Heart left ventricle (tissue), 13 donors: ENCODE data around the gene ABCC8.

Experiments used
- POLR2A ChIP-seq, 2 donors: fragments of 450-650 bp; IDR thresholded peaks; one replicate each; pipeline ENCODE4 v1.6.1; 2017; ENCODE audit warnings: antibody characterized with exemption in 2 of 2, mild to moderate bottlenecking in 2 of 2, moderate library complexity in 2 of 2
- TF ChIP-seq, protein P1 (sequence below), 12 donors: fragments of 200-600 bp; sonication (generic) in 4 of 12; IDR thresholded peaks; one replicate each; pipeline versions ENCODE4 v1.5.0 to v1.8.0; 2018 to 2022; ENCODE audit warnings: antibody characterized with exemption in 12 of 12, mild to moderate bottlenecking in 5 of 12
- donor health status: ischemic (EF 13 %, LVEDD 7.1; RV severe dilation, severe dysfunction).
- donor health status: DM: no; HTN: yes; CAD: no.
- donor health status: DM: no; HTN: no; CAD: no.
- donor health status: ischemic (EF 25% LVEDD 6.9; RV normal size, moderate dysfunction).
- donor health status: ischemic (EF 25% LVEDD 5.7; RV mildly dilated, moderate dysfunction).
- donor health status: ischemic (EF 35%, LVEDD 5.7; RV mildly dilated, moderate dysfunction).
- donor health status: nonischemic (EF 11% LVEDD 7.7; RV severe dilation, severe dysfunction).
- donor health status: DM: yes; HTN: yes; CAD: no.
- donor health status: PGD.
- donor health status: ischemic (EF 29% LVEDD 5.4; RV normal size, mild dysfunction).
- donor health status: nonischemic (EF 23%, LVEDD 6.1; RV moderate dilation, normal function).

DNA sequence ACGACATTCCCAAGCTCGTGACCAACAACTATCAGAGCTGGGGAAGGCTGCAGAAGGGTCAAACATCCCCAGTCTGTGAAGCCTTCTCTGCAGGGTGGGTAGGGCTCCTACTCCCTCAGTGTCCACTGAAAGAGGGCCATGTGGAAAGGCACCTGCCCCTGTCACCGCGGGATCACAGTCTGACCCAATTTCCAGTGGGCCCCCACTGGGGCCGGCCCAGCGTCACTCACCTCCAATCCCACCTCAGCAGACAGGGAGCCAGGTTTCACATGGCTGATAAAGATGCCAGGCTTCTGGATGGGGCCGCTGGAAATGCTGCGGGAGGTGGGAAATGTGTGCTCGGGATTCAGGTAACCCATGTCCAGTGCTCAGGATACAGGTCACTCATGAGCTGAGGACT is 47.6 kb upstream of the ABCC8 start:
- TF ChIP-seq, protein P1, sequence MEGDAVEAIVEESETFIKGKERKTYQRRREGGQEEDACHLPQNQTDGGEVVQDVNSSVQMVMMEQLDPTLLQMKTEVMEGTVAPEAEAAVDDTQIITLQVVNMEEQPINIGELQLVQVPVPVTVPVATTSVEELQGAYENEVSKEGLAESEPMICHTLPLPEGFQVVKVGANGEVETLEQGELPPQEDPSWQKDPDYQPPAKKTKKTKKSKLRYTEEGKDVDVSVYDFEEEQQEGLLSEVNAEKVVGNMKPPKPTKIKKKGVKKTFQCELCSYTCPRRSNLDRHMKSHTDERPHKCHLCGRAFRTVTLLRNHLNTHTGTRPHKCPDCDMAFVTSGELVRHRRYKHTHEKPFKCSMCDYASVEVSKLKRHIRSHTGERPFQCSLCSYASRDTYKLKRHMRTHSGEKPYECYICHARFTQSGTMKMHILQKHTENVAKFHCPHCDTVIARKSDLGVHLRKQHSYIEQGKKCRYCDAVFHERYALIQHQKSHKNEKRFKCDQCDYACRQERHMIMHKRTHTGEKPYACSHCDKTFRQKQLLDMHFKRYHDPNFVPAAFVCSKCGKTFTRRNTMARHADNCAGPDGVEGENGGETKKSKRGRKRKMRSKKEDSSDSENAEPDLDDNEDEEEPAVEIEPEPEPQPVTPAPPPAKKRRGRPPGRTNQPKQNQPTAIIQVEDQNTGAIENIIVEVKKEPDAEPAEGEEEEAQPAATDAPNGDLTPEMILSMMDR (IDR thresholded peaks at IDR 0.05): no peak
- no peak for TF ChIP-seq POLR2A (IDR thresholded peaks at IDR 0.05)
